ENCODE results near the gene TRIM9.

DNA sequence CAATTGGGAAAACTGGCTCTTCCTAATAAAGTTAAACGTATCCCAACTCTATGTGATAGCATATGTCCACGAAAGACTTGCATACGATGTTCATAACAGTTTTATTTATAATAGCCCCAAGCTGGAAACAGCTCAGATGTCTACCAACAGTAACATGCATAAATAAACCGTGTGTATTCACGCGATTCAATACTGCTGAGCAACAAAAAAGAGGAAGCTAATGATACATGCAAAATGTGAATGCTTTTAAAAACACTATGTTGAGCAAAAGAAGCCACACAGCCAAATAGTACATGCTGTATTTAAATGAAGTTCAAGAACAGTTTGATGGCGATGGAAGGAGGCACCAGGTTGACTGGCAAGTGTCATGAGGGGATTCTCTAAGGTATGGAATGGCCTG is 55.7 kb downstream of the TRIM9 start:
- TF ChIP-seq, protein P1, sequence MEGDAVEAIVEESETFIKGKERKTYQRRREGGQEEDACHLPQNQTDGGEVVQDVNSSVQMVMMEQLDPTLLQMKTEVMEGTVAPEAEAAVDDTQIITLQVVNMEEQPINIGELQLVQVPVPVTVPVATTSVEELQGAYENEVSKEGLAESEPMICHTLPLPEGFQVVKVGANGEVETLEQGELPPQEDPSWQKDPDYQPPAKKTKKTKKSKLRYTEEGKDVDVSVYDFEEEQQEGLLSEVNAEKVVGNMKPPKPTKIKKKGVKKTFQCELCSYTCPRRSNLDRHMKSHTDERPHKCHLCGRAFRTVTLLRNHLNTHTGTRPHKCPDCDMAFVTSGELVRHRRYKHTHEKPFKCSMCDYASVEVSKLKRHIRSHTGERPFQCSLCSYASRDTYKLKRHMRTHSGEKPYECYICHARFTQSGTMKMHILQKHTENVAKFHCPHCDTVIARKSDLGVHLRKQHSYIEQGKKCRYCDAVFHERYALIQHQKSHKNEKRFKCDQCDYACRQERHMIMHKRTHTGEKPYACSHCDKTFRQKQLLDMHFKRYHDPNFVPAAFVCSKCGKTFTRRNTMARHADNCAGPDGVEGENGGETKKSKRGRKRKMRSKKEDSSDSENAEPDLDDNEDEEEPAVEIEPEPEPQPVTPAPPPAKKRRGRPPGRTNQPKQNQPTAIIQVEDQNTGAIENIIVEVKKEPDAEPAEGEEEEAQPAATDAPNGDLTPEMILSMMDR (IDR thresholded peaks at IDR 0.05) = no peak
- TF ChIP-seq POLR2A (IDR thresholded peaks at IDR 0.05) = no peak
